ENCODE measurements around the gene ARL13B. TPM values are rescaled to one million over a fixed set of nuclear protein-coding genes. Genes with fewer than 3 reads are reported as not detected.
A peak's percentile ranks its signal among the peaks of the same experiment; 100 is the strongest.

ARL13B gene
- total RNA-seq, 1 donor from 2014 or later, result 12.2 TPM

- H3K27me3 Mint-ChIP-seq (ENCODE audit: low read depth), result no peaks in the 10 kb centered on the region
- peak overlapping the region; percentile 100 for H3K27ac Mint-ChIP-seq (ENCODE audit: unreplicated experiment)
- no peak for DNase-seq (ENCODE audit: low spot score)
- TF ChIP-seq CTCF (IDR thresholded peaks at IDR 0.05), result no peak
- H3K36me3 Mint-ChIP-seq (ENCODE audit: low read depth), result no peaks in the 10 kb centered on the region
- peak overlapping the region; percentile 97 for H3K4me3 Mint-ChIP-seq (ENCODE audit: unreplicated experiment)
- peaks cover 38% of the 10 kb centered on the region for H3K4me1 Mint-ChIP-seq (ENCODE audit: low read depth)
- no peaks in the 10 kb centered on the region for H3K9me3 Mint-ChIP-seq (ENCODE audit: low read depth)
These were observed 83.7 kb downstream of the ARL13B start for GRCh38 chr3:94063496-94064119.

- peak overlapping the region; percentile 100 for H3K27ac Mint-ChIP-seq (ENCODE audit: unreplicated experiment)
- TF ChIP-seq CTCF (IDR thresholded peaks at IDR 0.05), result no peak
- H3K36me3 Mint-ChIP-seq (ENCODE audit: low read depth), result no peaks in the 10 kb centered on the region
- H3K4me1 Mint-ChIP-seq (ENCODE audit: low read depth), result peaks cover 43% of the 10 kb centered on the region
- DNase-seq (ENCODE audit: low spot score), result no peak
- no peaks in the 10 kb centered on the region for H3K9me3 Mint-ChIP-seq (ENCODE audit: low read depth)
- no peaks in the 10 kb centered on the region for H3K27me3 Mint-ChIP-seq (ENCODE audit: low read depth)
- peak overlapping the region; percentile 97 for H3K4me3 Mint-ChIP-seq (ENCODE audit: unreplicated experiment)
These were observed 84.4 kb downstream of the ARL13B start for GRCh38 chr3:94064243-94064860.

GRCh38 chr3:94065122-94065521 is 85.2 kb downstream of the ARL13B start:
- no peak for TF ChIP-seq CTCF (IDR thresholded peaks at IDR 0.05)
- Mint-ChIP-seq H3K27me3 (ENCODE audit: low read depth) (no peaks in the 10 kb centered on the region), H3K4me3 (ENCODE audit: unreplicated experiment) (no peak overlapping the region), H3K27ac (ENCODE audit: unreplicated experiment) (no peak overlapping the region), H3K9me3 (ENCODE audit: low read depth) (no peaks in the 10 kb centered on the region), H3K4me1 (ENCODE audit: low read depth) (peaks cover 44% of the 10 kb centered on the region), H3K36me3 (ENCODE audit: low read depth) (no peaks in the 10 kb centered on the region)
- DNase-seq (ENCODE audit: low spot score), result no peak

- no peak overlapping the region for H3K27ac Mint-ChIP-seq (ENCODE audit: unreplicated experiment)
- TF ChIP-seq CTCF (IDR thresholded peaks at IDR 0.05), result no peak
- H3K4me3 Mint-ChIP-seq (ENCODE audit: unreplicated experiment), result no peak overlapping the region
- H3K9me3 Mint-ChIP-seq (ENCODE audit: low read depth), result no peaks in the 10 kb centered on the region
- peaks cover 44% of the 10 kb centered on the region for H3K4me1 Mint-ChIP-seq (ENCODE audit: low read depth)
- no peaks in the 10 kb centered on the region for H3K36me3 Mint-ChIP-seq (ENCODE audit: low read depth)
- H3K27me3 Mint-ChIP-seq (ENCODE audit: low read depth), result no peaks in the 10 kb centered on the region
- DNase-seq (ENCODE audit: low spot score), result no peak
These were observed 86.0 kb downstream of the ARL13B start for GRCh38 chr3:94065819-94066480.
